COR-L47 (cell line): ENCODE measurements around the gene SCN1A.
A peak's percentile ranks its signal among the peaks of the same experiment; 100 is the strongest.
"Not testable (repeated sequence)": the region's sequence is repeated elsewhere in the genome, so short reads cannot be mapped to it uniquely, and the experiment has no call there.

Source experiments
- DNase-seq: peaks from one replicate; lab custom pipeline; 2025; lab: John Stamatoyannopoulos, UW

Gene SCN1A

DNA sequence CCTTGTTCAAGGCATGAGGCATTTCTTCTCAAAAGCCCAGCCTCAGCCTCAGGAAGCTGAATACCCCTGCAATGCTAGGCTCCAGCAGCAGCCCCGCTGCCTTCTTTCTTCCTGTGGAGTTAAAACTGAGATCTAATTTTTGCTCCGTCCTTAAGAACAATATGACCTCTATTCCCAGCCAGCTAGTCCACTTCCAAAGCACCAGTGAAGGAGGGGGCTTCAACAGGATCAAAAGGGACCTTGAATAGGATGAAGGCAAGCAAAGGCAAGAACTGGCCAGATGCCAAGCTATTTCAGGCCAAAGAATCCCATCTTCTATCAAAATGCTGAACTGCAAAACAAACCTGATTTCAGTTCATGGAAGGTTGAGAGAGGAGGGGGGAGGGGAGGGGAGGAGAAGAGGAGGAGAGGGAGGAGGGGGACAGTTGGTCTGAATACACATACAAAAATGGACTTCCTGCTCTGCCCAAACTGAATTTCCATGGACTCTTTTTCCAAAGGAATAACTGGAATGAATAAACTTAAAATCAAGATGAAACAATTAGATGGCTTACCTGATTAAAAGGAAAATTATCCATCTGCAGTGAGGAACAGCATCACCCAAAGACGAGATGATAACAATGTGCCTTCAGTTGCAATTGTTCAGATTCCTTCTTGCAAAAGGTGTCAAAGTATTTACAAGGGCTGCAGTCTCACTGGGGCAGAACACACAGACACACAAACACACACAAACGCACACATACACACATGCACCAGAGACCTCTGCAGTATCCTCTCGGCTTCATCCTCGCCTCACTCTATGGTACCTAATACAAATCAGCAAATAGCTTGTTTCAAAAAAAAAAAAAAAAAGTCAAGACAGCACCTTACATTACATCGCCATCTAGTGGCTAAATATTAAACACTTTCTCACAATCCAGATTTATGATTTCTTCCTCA is at the start of gene SCN1A:
Gene SCN1A (minus strand): TSS at position 804 of the 939 bp plus-strand sequence. CDS start 54,399 bp downstream, outside the sequence.
- peak; percentile 76 for DNase-seq

- peak; percentile 65 for DNase-seq
Measured at GRCh38 chr2:166173263-166173662, 45.4 kb upstream of the SCN1A start.

DNA sequence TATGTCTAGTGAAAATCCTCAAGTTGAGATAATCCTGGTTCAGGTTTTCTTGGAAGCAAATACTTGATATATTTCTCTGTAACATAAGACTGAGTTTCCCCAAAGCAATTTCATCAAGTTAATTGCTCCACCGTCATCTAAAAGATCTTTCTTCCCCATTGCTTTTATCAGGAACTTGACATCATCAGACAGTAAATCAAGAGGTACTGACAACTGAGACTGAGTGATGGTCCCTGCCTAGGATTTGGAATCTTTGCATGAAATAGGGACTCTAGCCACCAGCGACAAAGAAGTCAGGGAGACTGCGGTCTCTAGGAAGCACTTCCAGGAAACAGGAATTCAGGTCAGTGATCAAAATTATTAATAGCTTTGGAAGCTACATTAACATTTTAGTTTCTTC is 43.4 kb upstream of the SCN1A start:
- DNase-seq: no peak

GRCh38 chr2:166170356-166170755 is 42.5 kb upstream of the SCN1A start:
- DNase-seq: no peak

- DNase-seq: no peak
Measured at GRCh38 chr2:166167449-166167848, 39.6 kb upstream of the SCN1A start.

DNA sequence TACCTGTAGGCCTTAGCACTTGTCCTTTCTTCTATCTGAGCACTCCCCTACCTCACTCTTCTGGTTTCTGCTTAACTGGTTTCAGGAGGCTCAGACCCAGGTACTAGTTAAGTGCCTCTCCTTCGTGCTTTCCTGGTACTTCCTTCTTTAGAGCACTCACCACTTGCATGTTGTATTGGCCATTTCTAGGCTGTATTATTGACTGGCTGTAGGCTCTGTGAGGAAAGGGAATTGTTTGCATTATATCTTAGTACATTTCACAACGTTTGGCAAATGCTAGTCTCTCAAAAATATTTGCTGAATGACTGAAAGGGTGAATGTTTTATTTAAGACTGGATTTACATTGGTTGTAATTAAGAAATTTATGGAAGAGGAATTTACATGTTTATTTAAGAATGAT is 36.0 kb upstream of the SCN1A start:
- no peak for DNase-seq

- no peak for DNase-seq
Measured at GRCh38 chr2:166158546-166158945, 30.7 kb upstream of the SCN1A start.

- DNase-seq: no peak
Measured at GRCh38 chr2:166157578-166157977, 29.8 kb upstream of the SCN1A start.

DNA sequence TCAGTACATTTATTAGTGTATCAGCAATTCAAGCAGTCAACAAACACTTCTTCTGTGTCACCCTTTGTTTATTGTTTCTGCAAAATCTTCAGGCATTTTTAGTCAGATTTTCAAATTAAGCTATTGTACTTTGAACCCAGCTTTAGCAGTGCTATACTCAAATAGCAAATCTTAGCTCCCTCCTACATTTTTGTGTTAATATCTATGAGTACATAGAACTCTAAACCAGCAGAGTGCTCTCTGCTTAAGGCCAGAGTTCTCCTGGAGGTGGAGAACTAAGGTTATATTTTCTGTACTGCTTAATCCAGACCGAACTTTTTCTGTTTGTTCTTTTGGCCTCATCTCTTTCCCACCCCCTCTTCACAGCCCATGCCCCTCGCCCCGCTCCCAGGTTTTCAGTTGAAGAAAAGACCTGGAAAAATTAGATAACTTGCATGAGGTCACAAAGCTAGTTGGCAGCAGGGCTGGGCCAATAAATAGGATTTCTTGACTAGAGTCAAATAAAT is 29.2 kb upstream of the SCN1A start:
- DNase-seq: no peak

DNA sequence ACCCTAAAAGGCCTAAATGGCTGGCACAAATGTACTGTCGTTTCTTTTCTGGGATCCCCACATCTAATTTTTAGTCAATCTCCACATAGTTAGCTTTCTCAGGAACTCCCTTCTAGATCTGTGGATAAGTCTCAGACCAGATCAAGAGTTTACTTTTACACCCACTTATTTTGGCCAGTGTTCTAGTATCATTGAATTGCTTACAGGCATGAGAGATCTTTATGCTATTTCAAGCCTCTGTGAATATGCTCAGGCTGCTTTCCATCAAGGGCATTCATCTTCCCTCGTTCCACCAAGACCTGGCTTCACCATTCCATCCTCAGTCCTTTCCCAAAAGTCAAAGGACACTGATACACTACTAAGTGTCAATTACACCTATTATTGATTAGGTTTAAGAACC is 27.8 kb upstream of the SCN1A start:
- no peak for DNase-seq

- no peak for DNase-seq
Measured at GRCh38 chr2:166154685-166155338, 27.0 kb upstream of the SCN1A start.

- no peak for DNase-seq
Measured at GRCh38 chr2:166152064-166152463, 24.2 kb upstream of the SCN1A start.

GRCh38 chr2:166148500-166149400 is 20.9 kb upstream of the SCN1A start:
- DNase-seq: no peak

GRCh38 chr2:166147883-166148282 is 20.1 kb upstream of the SCN1A start:
- no peak for DNase-seq

- DNase-seq: no peak
Measured at GRCh38 chr2:166144071-166144470, 16.3 kb upstream of the SCN1A start.

GRCh38 chr2:166140932-166141331 is 13.1 kb upstream of the SCN1A start:
- no peak for DNase-seq

GRCh38 chr2:166140475-166140874 is 12.7 kb upstream of the SCN1A start:
- no peak for DNase-seq

DNA sequence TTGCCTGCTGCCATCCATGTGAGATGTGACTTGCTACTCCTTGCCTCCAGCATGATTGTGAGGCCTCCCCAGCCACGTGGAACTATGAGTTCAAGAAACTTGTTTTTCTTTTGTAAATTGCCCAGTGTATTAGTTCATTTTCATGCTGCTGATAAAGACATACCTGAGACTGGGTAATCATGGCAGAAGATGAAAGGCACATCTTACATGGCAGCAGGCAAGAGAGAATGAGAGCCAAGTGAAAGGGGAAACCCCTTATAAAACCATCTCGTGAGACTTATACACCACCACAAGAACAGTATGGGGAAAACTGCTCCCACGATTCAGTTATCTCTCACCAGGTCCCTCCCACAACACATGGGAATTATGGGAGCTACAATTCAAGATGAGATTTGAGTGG is 11.7 kb upstream of the SCN1A start:
- not testable (repeated sequence) for DNase-seq

GRCh38 chr2:166138667-166139066 is 10.8 kb upstream of the SCN1A start:
- DNase-seq: no peak

- no peak for DNase-seq
Measured at GRCh38 chr2:166138144-166138543, 10.3 kb upstream of the SCN1A start.

DNA sequence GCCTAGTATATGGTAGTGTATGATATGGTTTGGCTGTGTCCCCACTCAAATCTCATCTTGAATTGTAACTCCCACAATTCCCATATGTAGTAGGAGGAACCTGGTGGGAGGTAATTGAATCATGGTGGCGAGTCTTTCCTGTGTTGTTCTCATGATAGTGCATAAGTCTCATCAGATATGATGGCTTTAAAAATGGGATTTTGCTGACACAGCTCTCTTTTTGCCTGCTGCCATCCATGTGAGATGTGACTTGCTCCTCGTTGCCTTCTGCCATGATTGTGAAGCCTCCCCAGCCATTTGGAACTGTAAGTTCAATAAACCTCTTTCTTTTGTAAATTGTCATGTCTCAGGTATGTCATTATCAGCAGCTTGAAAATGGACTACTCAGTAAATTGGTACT is 9.5 kb upstream of the SCN1A start:
- DNase-seq: no peak

DNA sequence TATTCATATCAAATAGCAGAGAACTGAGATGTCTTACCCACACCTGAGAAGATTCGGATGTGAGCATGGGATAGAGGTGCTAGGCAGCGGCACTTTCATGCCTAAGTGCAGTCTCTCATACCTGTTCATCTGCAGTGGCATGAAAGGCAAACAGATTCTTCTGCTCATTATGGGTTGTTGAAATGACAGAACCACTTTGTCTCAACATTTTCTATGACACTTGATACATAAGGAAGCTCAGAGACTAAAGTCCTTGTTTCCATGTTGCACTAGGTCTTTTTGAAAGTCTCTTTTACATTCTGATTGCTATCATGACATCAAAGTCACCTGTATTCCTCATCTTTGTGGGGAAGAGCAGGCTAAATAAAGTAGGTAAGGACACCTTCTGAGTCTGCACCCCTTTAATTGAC is 8.0 kb upstream of the SCN1A start:
- no peak for DNase-seq
